ENCODE measurements around the gene ENDOV.

DNA sequence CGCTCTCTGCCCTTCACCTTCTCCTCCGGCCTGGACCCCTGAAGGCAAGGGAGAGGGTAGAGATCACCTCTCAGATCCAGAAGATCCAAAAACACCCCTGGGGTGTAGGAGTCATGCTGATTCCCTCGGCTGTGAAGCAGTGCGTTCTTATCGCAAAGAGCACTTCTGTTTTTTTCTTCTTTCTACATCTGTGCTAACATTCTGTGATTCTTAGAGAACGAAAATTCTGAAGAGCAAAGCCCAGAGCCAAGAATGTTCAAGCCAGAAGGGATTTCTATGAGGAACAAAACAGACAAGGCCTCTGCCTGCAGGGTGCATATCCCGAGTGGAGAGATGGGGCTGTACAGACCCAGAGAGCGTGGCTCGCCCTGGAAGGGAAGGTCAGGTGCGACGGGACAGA, 44.3 kb downstream of the ENDOV start:
- TF ChIP-seq POLR2A (IDR thresholded peaks at IDR 0.05; ENCODE audit: low read length) (no peak), GATA1 (IDR thresholded peaks at IDR 0.05; ENCODE audit: low read depth, low read length) (no peak)

All from erythroblast (primary cell).